Large intestine (tissue), 3 donors: ENCODE measurements around the gene B3GALT6. TPM values are rescaled to one million over a fixed set of nuclear protein-coding genes. Genes with fewer than 3 reads are reported as not detected.

Experiments used
- DNase-seq, 2 donors: peaks; one replicate each; pipeline versions ENCODE4 v3.0.0 to v3.0.0-alpha.2; 2013
- H3K27ac ChIP-seq: one replicate; pipeline ENCODE4 v1.5.1; 2013; ENCODE audit warnings: low read length
- H3K27me3 ChIP-seq: 2 replicates; pipeline ENCODE4 v1.6.1; 2013; ENCODE audit warnings: low read length; ENCODE audit not compliant: control insufficient read depth, insufficient read depth
- H3K36me3 ChIP-seq: 2 replicates; pipeline ENCODE4 v1.6.1; 2013; ENCODE audit warnings: low read length; ENCODE audit not compliant: control insufficient read depth, insufficient read depth
- H3K4me1 ChIP-seq: one replicate; pipeline ENCODE4 v1.6.1; 2013; ENCODE audit warnings: low read length; ENCODE audit not compliant: control insufficient read depth, insufficient read depth
- H3K4me3 ChIP-seq: one replicate; pipeline ENCODE4 v1.5.1; 2013; ENCODE audit warnings: low read length
- H3K9me3 ChIP-seq: one replicate; pipeline ENCODE4 v1.6.1; 2013; ENCODE audit warnings: mild to moderate bottlenecking, low read depth, low read length, moderate library complexity; ENCODE audit not compliant: control insufficient read depth
- WGBS: methylation state at CpG from one replicate; pipeline ENCODE4 v1.1.5; 2013; ENCODE audit warnings: low lambda C conversion rate; ENCODE audit not compliant: insufficient coverage; 5-methylcytosine and 5-hydroxymethylcytosine counted together
- polyA plus RNA-seq: library from polyadenylated mRNA; unstranded; fragments of 120-200 nt; gene quantifications from one replicate; pipeline ENCODE4 v1.2.1, GENCODE V29; 2013

Gene B3GALT6
- polyA plus RNA-seq, 1 donor: 16.1 TPM

DNA sequence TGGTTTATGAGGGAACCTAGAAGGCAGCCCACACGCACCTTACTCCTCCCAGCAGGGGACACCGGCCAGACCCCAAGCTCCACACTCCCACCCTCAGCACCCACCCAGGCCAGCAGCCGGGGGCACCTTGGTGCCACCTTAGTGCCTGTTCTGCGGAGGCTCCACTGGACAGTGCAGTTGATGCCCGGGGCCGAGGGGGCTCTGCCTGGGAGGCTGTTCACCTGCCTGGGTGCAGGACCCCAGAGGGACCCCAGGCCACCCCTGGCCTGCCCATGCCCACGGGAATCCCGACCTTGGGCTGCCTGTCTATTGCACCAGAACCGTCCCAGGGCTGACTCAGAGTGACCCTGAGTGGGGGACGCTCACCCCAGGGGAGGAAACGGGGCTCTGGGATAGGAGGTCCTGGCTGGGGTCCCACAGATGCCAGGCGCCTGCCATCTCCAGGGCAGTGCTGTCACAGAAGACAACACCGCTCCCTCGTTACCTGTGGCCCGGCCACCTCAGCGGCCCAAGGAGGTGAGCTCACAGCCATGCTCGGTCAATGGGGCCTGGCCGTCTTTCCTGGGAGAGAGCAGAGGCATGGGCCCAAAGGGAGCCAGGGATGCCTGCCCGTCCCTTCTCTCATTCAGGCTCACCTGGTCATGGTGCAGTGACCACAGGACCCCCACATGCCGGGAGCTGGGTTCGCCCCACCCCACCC, 48.9 kb downstream of the B3GALT6 start:
- Histone ChIP-seq H3K36me3 (no peaks in the 10 kb centered on the region), H3K27ac (peak overlapping the region; percentile 76), H3K9me3 (peaks cover 4% of the 10 kb centered on the region), H3K4me1 (peaks cover 24% of the 10 kb centered on the region), H3K27me3 (peaks cover 6% of the 10 kb centered on the region), H3K4me3 (no peak overlapping the region)
- no CpG with 5 or more reads among the region's 21 CpGs for WGBS
- DNase-seq: no peak

DNA sequence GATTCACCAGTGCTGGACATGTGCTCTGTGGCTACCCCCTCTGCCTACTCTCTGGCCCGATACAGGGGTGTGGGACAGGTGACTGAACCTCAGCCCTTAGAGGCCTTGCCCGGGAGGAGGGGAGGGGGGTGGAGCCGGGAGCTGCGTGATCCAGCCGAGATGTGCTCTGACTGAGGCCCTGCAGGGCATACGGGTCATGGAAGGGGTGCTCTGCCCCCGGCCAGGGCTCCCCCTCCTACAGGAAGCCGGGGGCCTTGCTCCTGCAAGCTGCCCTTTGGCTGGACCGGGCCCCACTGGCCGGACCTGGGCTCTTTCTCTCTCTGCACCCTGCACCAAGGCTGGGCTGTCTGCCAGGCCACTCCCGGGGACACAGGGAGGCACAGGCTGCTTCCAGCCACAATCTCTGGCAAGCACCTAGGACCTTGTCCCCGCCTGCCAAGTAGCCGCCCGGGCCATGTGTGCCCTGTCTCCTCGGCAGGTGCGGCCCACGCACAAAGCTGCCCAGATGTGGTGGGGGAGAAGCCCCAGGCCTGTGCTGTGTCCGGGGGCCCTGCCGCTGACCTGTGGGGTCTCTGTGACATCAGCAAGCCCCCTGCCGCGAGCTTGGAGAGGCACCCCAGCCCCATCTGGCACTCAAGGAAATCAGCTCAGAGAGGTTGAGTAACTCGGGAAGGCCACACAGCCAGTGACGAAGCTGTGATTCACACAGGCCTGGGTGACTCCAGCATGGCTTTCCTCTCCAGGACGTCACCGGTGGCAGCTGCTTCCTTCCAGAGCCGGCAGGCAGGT, 49.7 kb downstream of the B3GALT6 start:
- peak; percentile 88 to 97 for DNase-seq
- H3K27ac ChIP-seq: peak overlapping the region; percentile 76
- H3K4me3 ChIP-seq: no peak overlapping the region
- peaks cover 6% of the 10 kb centered on the region for H3K9me3 ChIP-seq
- no peaks in the 10 kb centered on the region for H3K36me3 ChIP-seq
- peaks cover 24% of the 10 kb centered on the region for H3K4me1 ChIP-seq
- H3K27me3 ChIP-seq: peaks cover 14% of the 10 kb centered on the region
- no CpG with 5 or more reads among the region's 26 CpGs for WGBS

DNA sequence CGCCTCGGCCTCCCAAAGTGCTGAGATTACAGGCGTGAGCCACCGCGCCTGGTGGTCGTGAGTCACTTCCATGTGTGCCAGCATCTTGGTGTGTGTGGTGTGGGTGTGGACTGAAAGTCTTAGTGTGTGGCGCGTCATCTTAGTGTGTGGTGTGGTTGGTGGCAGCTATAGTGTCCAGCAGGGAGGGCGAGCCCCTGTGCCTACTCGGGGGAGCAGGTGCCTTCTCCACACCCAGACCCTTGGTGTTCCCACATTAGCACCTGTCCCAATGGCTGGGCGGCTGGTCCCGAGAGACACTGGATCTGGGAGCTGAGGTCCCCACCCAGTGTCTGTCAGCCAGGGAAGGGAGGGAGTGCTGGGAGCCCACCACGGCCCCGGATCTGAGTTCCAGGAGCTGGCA, 51.0 kb downstream of the B3GALT6 start:
- Histone ChIP-seq H3K9me3 (peaks cover 6% of the 10 kb centered on the region), H3K4me1 (peaks cover 24% of the 10 kb centered on the region), H3K27ac (no peak overlapping the region), H3K27me3 (peaks cover 22% of the 10 kb centered on the region), H3K4me3 (no peak overlapping the region), H3K36me3 (no peaks in the 10 kb centered on the region)
- no peak for DNase-seq
- WGBS: no CpG with 5 or more reads among the region's 14 CpGs

DNA sequence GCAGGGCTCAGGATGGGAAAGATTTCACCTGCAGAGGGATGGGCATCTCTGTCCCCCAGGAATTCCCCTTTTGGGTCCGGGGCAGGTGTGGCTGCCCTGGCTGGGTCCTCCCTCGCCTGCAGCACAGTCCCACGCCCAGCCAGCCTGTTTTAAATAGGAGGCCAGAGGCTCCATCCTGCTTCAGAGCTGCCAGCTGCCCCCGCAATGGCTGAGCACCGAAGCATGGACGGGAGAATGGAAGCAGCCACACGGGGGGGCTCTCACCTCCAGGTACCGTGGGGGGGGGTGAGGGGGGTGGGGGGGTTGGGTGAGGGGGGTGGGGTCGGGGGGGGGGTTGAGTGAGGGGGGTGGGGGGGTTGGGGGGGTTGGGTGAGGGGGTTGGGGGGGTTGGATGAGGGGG, 51.8 kb downstream of the B3GALT6 start:
- no CpG with 5 or more reads among the region's 9 CpGs for WGBS
- Histone ChIP-seq H3K4me1 (peaks cover 21% of the 10 kb centered on the region), H3K4me3 (no peak overlapping the region), H3K27me3 (peaks cover 22% of the 10 kb centered on the region), H3K9me3 (peaks cover 6% of the 10 kb centered on the region), H3K27ac (no peak overlapping the region), H3K36me3 (no peaks in the 10 kb centered on the region)
- DNase-seq: no peak

Other genes with a start within 250 kb of the B3GALT6 start
- gene HES4, start 232.1 kb upstream of the B3GALT6 start, polyA plus RNA-seq: 10.7 TPM
- 26.0 TPM for gene ISG15, start 218.7 kb upstream of the B3GALT6 start, polyA plus RNA-seq
- gene AGRN, start 212.1 kb upstream of the B3GALT6 start, polyA plus RNA-seq: 116 TPM
- 0.06 TPM for gene RNF223, start 157.9 kb upstream of the B3GALT6 start, polyA plus RNA-seq
- 9.4 TPM for gene C1orf159, start 116.1 kb upstream of the B3GALT6 start, polyA plus RNA-seq
- 0.64 TPM for gene TTLL10, start 58.4 kb upstream of the B3GALT6 start, polyA plus RNA-seq
- gene TNFRSF18, start 25.6 kb upstream of the B3GALT6 start, polyA plus RNA-seq: 0.49 TPM
- 1.1 TPM for gene TNFRSF4, start 18.1 kb upstream of the B3GALT6 start, polyA plus RNA-seq
- 174 TPM for gene SDF4, start 236 bp upstream of the B3GALT6 start, polyA plus RNA-seq
- gene C1QTNF12, start 14.5 kb downstream of the B3GALT6 start, polyA plus RNA-seq: 50.5 TPM
- 52.9 TPM for gene UBE2J2, start 41.6 kb downstream of the B3GALT6 start, polyA plus RNA-seq
- 18.7 TPM for gene SCNN1D, start 48.2 kb downstream of the B3GALT6 start, polyA plus RNA-seq
- gene ACAP3, start 75.7 kb downstream of the B3GALT6 start, polyA plus RNA-seq: 67.7 TPM
- gene PUSL1, start 76.4 kb downstream of the B3GALT6 start, polyA plus RNA-seq: 14.5 TPM
- 147 TPM for gene INTS11, start 92.4 kb downstream of the B3GALT6 start, polyA plus RNA-seq
- gene CPTP, start 92.6 kb downstream of the B3GALT6 start, polyA plus RNA-seq: 17.7 TPM
- 0.69 TPM for gene TAS1R3, start 99.0 kb downstream of the B3GALT6 start, polyA plus RNA-seq
- gene DVL1, start 117.2 kb downstream of the B3GALT6 start, polyA plus RNA-seq: 45.4 TPM
- 346 TPM for gene MXRA8, start 126.3 kb downstream of the B3GALT6 start, polyA plus RNA-seq
- 88.4 TPM for gene AURKAIP1, start 143.0 kb downstream of the B3GALT6 start, polyA plus RNA-seq
- 285 TPM for gene CCNL2, start 167.1 kb downstream of the B3GALT6 start, polyA plus RNA-seq
- gene MRPL20, start 175.1 kb downstream of the B3GALT6 start, polyA plus RNA-seq: 135 TPM
- gene ANKRD65, start 189.0 kb downstream of the B3GALT6 start, polyA plus RNA-seq: 2.6 TPM
- 92.3 TPM for gene VWA1, start 203.5 kb downstream of the B3GALT6 start, polyA plus RNA-seq
- gene ATAD3C, start 217.5 kb downstream of the B3GALT6 start, polyA plus RNA-seq: 1.0 TPM
- 21.8 TPM for gene ATAD3B, start 239.5 kb downstream of the B3GALT6 start, polyA plus RNA-seq